Anterior cingulate cortex (tissue), 58 donors: ENCODE results near the gene GTF2I.
"Not testable (repeated sequence)": the region's sequence is repeated elsewhere in the genome, so short reads cannot be mapped to it uniquely, and the experiment has no call there.

Experiments used
- DNase-seq, 58 donors: peaks; one replicate each; lab custom pipeline; 2025; lab: John Stamatoyannopoulos, UW

The GTF2I gene

DNA sequence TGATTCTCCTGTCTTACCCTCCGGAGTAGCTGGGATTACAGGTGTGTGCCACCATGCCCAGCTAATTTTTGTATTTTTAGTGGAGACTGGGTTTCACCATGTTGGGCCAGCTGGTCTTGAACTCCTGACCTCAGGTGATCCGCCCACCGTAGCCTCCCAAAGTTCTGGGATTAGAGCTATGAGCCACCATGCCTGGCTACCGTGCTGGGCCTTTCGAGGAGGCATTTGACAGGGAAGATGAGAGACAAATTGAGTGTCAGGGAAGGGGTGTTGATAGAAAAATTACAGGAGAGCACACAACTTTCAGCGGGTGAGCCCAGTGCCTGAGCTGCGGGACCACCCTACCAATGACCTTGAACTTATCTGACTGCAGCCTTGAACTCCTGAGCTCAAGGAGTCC, 112.5 kb downstream of the GTF2I start:
- DNase-seq: not testable (repeated sequence)

DNA sequence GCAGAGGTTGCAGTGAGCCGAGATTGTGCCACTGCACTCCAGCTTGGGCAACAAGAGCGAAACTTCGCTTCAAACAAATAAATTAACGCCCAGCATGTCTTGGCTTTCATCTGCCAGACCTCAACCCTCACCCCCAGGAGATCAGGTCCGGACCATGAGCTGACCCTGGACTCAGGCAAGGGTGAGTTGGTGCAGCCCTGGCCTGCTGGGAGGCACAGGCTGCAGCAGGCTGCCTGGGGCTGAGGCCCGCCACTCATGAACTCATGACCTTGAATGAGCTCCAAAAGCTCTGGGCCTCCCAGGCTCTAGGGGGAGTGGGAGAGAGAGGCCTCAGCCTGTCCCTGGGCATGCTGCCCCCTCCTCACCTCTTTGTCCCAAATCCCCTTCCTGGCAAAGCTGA, 114.6 kb downstream of the GTF2I start:
- DNase-seq: not testable (repeated sequence)

DNA sequence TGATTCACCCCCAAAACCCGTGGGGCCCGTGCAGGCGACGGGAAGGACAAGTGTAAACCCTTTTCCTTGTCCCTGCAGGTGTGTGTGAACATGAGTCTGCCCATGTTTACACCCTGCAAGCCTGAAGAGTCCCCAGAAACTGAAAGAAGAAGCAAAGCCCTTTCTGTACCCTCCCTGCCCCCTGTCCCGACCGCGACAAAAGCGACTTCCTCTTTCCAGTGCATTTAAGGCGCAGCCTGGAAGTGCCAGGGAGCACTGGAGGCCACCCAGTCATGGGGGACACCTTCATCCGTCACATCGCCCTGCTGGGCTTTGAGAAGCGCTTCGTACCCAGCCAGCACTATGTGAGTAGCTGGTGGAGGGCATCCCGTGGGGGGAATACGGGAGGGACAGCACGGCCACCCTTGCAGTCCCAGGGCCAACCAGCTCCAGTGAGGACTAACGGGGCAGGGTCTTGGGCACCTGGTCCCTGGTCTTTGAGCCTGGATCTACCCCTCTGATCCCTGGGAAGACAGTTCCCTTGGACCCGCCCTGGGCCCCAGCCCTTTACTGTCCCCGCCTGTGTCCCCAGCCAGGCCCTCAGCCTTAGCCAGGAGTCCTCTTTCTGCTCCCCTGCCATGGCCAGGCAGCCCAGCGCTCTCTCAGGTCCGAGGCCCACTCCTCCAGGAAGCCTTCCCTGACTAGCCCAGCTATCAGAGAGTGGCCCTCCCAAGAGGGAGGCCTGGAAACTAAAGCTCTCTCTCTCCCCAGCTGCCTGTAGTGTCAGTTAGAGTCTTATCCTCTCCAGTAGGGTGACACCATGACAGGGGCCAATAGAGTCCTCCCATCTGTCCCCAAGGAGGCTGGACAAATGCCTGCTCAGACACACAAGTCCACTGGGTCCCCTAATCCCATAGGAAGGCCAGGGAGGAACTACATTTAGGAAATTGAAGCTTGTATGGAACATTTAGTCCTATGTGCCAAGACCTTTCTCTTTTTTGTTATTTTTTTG, 116.5 kb downstream of the GTF2I start, which contains the start of gene NCF1:
TSS of gene NCF1 (plus strand) at position 252 of the 991 bp plus-strand sequence. CDS start at position 273, 21 bp downstream.
- DNase-seq: not testable (repeated sequence)

DNA sequence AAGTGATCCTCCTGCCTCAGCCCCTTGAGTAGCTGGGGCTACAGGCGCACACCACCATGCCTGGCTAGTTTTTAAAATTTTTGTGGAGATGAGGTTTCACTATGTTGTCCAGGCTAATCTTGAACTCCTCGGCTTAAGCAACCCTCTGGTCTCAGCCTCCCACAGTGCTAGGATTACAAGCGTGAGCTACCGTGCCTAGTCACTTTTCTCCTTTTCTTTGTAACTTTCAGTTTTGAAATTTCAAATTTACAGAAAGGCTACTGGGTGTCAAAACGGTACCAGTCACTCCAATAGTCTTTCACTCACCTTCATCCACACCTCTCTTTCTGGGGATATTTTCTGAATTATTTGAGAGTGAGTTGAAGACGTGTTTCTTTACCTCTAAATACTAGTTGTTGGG, 117.6 kb downstream of the GTF2I start:
- DNase-seq: not testable (repeated sequence)

DNA sequence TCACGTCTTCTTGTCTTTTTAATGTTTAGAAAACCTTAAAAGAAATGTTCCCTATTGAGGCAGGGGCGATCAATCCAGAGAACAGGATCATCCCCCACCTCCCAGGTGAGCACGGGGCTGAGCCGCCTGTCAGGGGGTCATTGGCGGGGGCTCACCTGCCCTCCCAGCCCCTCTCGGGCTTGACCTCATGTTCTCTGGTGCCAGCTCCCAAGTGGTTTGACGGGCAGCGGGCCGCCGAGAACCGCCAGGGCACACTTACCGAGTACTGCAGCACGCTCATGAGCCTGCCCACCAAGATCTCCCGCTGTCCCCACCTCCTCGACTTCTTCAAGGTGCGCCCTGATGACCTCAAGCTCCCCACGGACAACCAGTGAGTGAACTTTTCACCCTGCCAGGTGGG, 121.5 kb downstream of the GTF2I start:
- not testable (repeated sequence) for DNase-seq

DNA sequence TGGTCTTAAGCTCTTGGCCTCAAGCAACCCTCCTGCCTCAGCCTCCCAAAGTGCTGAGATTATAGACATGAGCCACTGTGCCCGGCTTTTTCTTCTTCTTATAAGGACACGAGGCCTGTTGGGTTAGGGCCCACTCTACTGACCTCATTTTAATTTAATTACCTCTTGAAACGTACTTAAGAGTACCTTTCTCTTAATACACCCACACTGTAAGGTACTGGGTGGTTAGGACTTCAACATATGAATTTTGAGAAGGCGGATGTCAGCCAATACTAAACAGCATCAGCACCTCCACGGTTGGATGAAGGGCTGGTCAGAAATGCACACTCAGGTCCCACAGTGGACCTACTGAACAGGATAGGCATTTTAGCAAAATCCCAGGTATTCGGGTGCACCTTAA, 124.2 kb downstream of the GTF2I start:
- not testable (repeated sequence) for DNase-seq

DNA sequence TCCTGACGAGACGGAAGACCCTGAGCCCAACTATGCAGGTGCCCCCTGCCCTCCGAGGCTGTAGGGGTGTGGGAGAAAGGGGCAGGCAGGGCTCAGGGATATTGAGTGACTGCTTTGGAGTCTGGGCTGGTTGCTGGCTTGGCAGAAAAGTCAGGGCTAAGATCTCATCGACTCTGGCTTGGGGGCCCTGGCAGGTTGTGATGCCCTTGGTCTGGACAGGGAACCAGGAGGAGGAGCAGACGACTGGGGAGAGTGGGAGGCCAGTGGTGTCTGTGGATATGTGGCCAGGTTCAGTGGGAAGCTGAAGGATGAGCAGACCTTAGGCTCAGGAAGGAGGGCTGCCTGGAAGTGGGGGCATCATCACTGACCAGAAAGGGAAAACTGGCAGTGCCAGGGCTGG, 126.1 kb downstream of the GTF2I start:
- DNase-seq: not testable (repeated sequence)

DNA sequence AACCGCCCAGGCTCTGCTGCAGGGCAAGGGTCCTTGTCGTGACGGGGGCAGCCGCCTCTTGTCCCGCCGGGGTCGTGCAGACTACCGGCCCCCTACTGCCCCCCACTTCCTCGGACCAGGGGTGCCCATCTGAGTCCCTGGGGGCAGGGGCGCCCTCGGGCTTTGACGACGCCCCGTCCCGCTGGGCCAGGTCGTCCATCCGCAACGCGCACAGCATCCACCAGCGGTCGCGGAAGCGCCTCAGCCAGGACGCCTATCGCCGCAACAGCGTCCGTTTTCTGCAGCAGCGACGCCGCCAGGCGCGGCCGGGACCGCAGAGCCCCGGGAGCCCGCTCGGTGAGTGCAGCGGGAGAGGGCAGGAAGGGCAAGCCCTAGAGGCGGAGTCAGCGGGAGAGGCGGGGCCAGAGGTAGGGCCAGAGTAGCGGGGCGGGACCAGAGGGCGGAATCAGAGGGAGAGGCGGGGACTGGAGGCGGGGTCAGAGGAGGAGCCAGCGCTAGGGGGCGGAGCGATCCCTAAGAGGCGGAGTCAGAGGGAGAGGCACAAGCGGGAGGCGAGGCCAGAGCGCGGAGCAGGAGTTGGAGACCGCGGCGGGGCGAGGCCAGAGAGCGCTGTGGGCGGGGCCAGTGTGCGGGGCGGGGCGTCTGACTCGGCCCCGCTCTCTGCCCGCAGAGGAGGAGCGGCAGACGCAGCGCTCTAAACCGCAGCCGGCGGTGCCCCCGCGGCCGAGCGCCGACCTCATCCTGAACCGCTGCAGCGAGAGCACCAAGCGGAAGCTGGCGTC, 131.0 kb downstream of the GTF2I start:
- peak; percentile 8 to 96 (median 86) for DNase-seq

DNA sequence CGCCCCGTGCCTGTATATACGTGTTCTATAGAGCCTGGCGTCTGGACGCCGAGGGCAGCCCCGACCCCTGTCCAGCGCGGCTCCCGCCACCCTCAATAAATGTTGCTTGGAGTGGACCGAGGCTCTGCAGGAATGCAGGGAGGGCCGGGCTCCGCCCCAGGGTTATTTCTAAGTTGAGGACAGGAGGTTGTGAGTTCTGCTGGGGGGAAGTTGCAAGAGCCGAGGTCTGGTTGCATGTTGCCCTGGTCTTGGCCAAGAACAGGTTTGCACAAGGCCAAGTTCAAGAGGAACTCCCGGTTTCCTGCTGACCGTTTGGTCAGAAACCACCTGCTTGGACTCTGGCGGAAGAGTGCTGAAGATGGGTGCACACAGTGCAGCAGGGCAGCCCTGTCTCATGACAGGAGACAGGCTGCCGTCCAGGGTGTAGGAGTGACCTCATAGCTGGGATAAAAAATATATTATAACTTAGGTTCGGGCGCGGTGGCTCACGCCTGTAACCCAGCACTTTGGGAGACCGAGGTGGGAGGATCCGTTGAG, 131.8 kb downstream of the GTF2I start:
- DNase-seq: not testable (repeated sequence)

DNA sequence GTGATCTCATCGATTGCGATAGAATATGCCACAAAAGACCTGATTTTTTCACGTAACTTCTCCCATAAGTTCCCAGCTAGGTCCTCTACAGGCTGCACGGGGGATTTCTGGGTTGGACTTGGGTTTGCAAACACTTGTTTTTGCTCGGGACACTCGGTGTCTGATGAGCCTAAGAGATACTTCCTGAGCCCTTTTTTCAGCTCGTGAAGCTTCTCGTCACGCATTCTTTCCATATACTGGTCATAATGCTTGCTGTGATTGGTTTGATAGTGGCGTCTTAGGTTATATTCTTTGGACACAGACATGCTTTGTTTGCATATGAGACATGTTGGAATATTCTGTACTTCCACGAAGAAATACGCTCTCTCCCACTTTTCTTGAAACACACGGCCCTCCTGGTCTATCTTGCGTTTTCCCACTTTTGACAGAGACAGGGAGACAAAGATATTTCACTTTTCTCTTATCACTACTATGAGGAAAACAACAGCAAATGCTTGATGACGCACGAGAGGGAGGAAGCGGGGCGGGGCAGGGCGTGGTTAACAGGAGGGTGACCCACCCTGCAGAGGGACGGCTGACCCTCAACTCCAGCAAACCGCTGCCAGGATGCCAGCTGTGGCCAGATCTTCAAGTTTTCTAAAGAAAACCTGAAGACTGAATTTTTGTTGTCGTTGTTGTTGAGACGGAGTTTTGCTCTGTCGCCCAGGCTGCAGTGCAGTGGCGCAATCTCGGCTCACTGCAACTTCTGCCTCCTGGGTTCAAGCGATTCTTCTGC, 140.5 kb downstream of the GTF2I start:
- not testable (repeated sequence) for DNase-seq

DNA sequence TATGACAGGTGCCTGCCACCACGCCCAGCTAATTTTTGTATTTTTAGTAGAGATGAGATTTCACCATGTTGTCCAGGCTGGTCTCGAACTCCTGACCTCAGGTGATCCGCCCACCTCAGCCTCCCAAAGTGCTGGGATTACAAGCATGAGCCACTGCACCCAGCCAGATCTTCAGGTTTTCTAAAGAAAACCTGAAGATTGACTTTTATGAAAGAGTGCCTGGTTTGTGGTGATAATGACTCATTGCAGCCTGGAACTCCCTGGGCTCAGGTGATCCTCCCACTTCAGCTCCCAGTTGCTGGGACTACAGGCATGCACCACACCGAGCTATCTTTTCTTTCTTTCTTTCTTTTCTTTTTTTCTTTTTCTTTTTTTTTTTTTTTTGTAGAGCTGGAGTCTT, 141.1 kb downstream of the GTF2I start:
- DNase-seq: not testable (repeated sequence)
